GM23338 (cell line): ENCODE measurements around the gene DEFB123. TPM values are rescaled to one million over a fixed set of nuclear protein-coding genes. Genes with fewer than 3 reads are reported as not detected.
A peak's percentile ranks its signal among the peaks of the same experiment; 100 is the strongest.
"Not testable (repeated sequence)": the region's sequence is repeated elsewhere in the genome, so short reads cannot be mapped to it uniquely, and the experiment has no call there.

Experiments used
- ATAC-seq: fragments of 200-7000 bp; cut with Tn5 transposase; 3 replicates; pipeline ENCODE4 v1.9.1; 2020
- DNase-seq: peaks from one replicate; pipeline ENCODE4 v3.0.0-alpha.2; 2015; ENCODE audit warnings: low spot score
- H2AFZ ChIP-seq: fragments of 200-600 bp; sonication (generic); 2 replicates; pipeline ENCODE4 v1.8.0; 2016; ENCODE audit warnings: antibody characterized with exemption, mild to moderate bottlenecking, moderate library complexity
- H3F3A ChIP-seq: fragments of 200-600 bp; sonication (generic); replicated peaks from 2 replicates; pipeline ENCODE4 v1.8.0; 2017; ENCODE audit warnings: antibody characterized with exemption, mixed run types, low read depth
- H3K27ac ChIP-seq: fragments of 200-600 bp; sonication (generic); 2 replicates; pipeline ENCODE4 v1.6.1; 2016; ENCODE audit warnings: low read depth
- H3K27me3 ChIP-seq: fragments of 200-600 bp; sonication (generic); 2 replicates; pipeline ENCODE4 v1.8.0; 2016; ENCODE audit warnings: mild to moderate bottlenecking, mixed run types, moderate library complexity; ENCODE audit not compliant: insufficient read depth
- H3K36me3 ChIP-seq: fragments of 200-600 bp; sonication (generic); 2 replicates; pipeline ENCODE4 v1.8.0; 2016; ENCODE audit warnings: mild to moderate bottlenecking; ENCODE audit not compliant: insufficient read depth
- H3K4me1 ChIP-seq: fragments of 200-600 bp; sonication (generic); 2 replicates; pipeline ENCODE4 v1.8.0; 2016; ENCODE audit warnings: mild to moderate bottlenecking, moderate library complexity; ENCODE audit not compliant: insufficient read depth
- H3K4me2 ChIP-seq: fragments of 200-600 bp; sonication (generic); 2 replicates; pipeline ENCODE4 v1.7.1; 2017; ENCODE audit warnings: mixed run types
- H3K4me3 ChIP-seq: fragments of 200-600 bp; sonication (generic); 2 replicates; pipeline ENCODE4 v1.6.1; 2016; ENCODE audit warnings: mixed run types
- H3K79me2 ChIP-seq: fragments of 200-600 bp; sonication (generic); replicated peaks from 2 replicates; pipeline ENCODE4 v1.8.0; 2017; ENCODE audit warnings: mild to moderate bottlenecking; ENCODE audit not compliant: insufficient read depth
- H3K9me2 ChIP-seq: fragments of 200-600 bp; sonication (generic); 2 replicates; pipeline ENCODE4 v1.8.0; 2017; ENCODE audit not compliant: insufficient read depth
- H4K20me1 ChIP-seq: fragments of 200-600 bp; sonication (generic); replicated peaks from 2 replicates; pipeline ENCODE4 v1.8.0; 2017; ENCODE audit warnings: mild to moderate bottlenecking; ENCODE audit not compliant: insufficient read depth
- H3K27ac Mint-ChIP-seq: 2 replicates; pipeline ENCODE4 v1.8.0; 2020; ENCODE audit warnings: inconsistent platforms, mild to moderate bottlenecking, moderate library complexity, mixed read lengths
- H3K27me3 Mint-ChIP-seq: 3 replicates; pipeline ENCODE4 v1.8.0; 2022; ENCODE audit warnings: low read depth, mild to moderate bottlenecking, moderate library complexity, mixed read lengths, inconsistent platforms; ENCODE audit not compliant: insufficient read depth, poor library complexity
- H3K36me3 Mint-ChIP-seq: 3 replicates; pipeline ENCODE4 v1.8.0; 2021; ENCODE audit warnings: low read depth, mild to moderate bottlenecking, inconsistent platforms, moderate library complexity, mixed read lengths
- H3K4me1 Mint-ChIP-seq: 3 replicates; pipeline ENCODE4 v1.8.0; 2020; ENCODE audit warnings: mild to moderate bottlenecking, inconsistent platforms, mixed read lengths
- H3K4me3 Mint-ChIP-seq: 3 replicates; pipeline ENCODE4 v1.8.0; 2021; ENCODE audit warnings: moderate library complexity, mild to moderate bottlenecking, inconsistent platforms, mixed read lengths
- H3K9me3 Mint-ChIP-seq: 3 replicates; pipeline ENCODE4 v1.8.0; 2020; ENCODE audit warnings: moderate library complexity, mild to moderate bottlenecking, inconsistent platforms, mixed read lengths
- CREB1 ChIP-seq: fragments of 250-450 bp; sonication (Bioruptor Pico); IDR thresholded peaks from 2 replicates; pipeline ENCODE4 v1.5.0; 2020; ENCODE audit warnings: low read depth, mild to moderate bottlenecking, moderate library complexity
- ETS1 ChIP-seq: IDR thresholded peaks from 2 replicates; pipeline ENCODE4 v1.6.1; 2016; ENCODE audit warnings: antibody characterized with exemption
- JUNB ChIP-seq: IDR thresholded peaks from one replicate; pipeline ENCODE4 v1.6.1; 2016; ENCODE audit warnings: antibody characterized with exemption; ENCODE audit not compliant: unreplicated experiment
- NANOG ChIP-seq: IDR thresholded peaks from 2 replicates; pipeline ENCODE4 v1.6.1; 2016; ENCODE audit warnings: antibody characterized with exemption, borderline replicate concordance
- REST ChIP-seq: IDR thresholded peaks from one replicate; pipeline ENCODE4 v1.6.1; 2018; ENCODE audit warnings: antibody characterized with exemption; ENCODE audit not compliant: unreplicated experiment
- STAT1 ChIP-seq: IDR thresholded peaks from one replicate; pipeline ENCODE4 v1.6.1; 2016; ENCODE audit warnings: antibody characterized with exemption; ENCODE audit not compliant: unreplicated experiment
- ZNF114 ChIP-seq: fragments of 250-450 bp; sonication (Bioruptor Pico); IDR thresholded peaks from 2 replicates; pipeline ENCODE4 v1.5.0; 2020; ENCODE audit warnings: mild to moderate bottlenecking, moderate library complexity
- polyA plus RNA-seq: library from polyadenylated mRNA; unstranded; fragments of >200 nt; fragmentation: Nextera tagmentation; extraction: Ambion mirVana; gene quantifications from 2 replicates; pipeline ENCODE4 v1.2.1, GENCODE V29; 2016
- total RNA-seq: library from RNA; depleted of rRNA; stranded (reverse); fragments of >200 nt; shearing (Covaris generic); gene quantifications from 2 replicates; pipeline ENCODE4 v1.2.3, GENCODE V29; 2014

DEFB123 gene
- total and polyA plus RNA-seq, 2 experiments from 2014 or later = not detected

GRCh38 chr20:31425797-31426196 lies 14.6 kb upstream of the DEFB123 start:
- no peak for TF ChIP-seq STAT1
- Mint-ChIP-seq H3K4me3 (no peak overlapping the region), H3K9me3 (peaks cover 77% of the 10 kb centered on the region)

GRCh38 chr20:31426891-31427551 lies 13.4 kb upstream of the DEFB123 start:
- Mint-ChIP-seq H3K9me3 (peaks cover 76% of the 10 kb centered on the region), H3K36me3 (peaks cover 22% of the 10 kb centered on the region)
- H3K4me2 ChIP-seq, H3K4me3 ChIP-seq, H3K4me1 ChIP-seq, DNase-seq, H3K4me3 Mint-ChIP-seq, H3F3A ChIP-seq, H4K20me1 ChIP-seq, H3K27me3 Mint-ChIP-seq, H2AFZ ChIP-seq, H3K27me3 ChIP-seq, H3K4me1 Mint-ChIP-seq, H3K79me2 ChIP-seq, ATAC-seq, H3K9me2 ChIP-seq, H3K27ac Mint-ChIP-seq, H3K27ac ChIP-seq, H3K36me3 ChIP-seq: not testable (repeated sequence)

More at GRCh38 chr20:31425797-31426196, 14.6 kb upstream of the DEFB123 start:
- Histone ChIP-seq H3K4me2 (no peak overlapping the region), H3K79me2 (no peaks in the 10 kb centered on the region), H3K4me3 (no peak overlapping the region), H3K9me2 (no peaks in the 10 kb centered on the region), H3K36me3 (no peaks in the 10 kb centered on the region), H3F3A (no peaks in the 10 kb centered on the region), H3K27ac (no peak overlapping the region), H3K4me1 (no peaks in the 10 kb centered on the region), H3K27me3 (no peaks in the 10 kb centered on the region), H4K20me1 (no peaks in the 10 kb centered on the region), H2AFZ (no peak overlapping the region)
- ATAC-seq = no peak
- no peak for DNase-seq
- peaks cover 17% of the 10 kb centered on the region; the same call in 2 of the 3 replicates for H3K36me3 Mint-ChIP-seq
- no peaks in the 10 kb centered on the region for H3K4me1 Mint-ChIP-seq
- H3K27me3 Mint-ChIP-seq = peaks cover 5% of the 10 kb centered on the region
- no peak overlapping the region for H3K27ac Mint-ChIP-seq

GRCh38 chr20:31427576-31427975 lies 12.9 kb upstream of the DEFB123 start:
- not testable (repeated sequence) for H3K4me3 ChIP-seq, H3K4me3 Mint-ChIP-seq, H3K27me3 Mint-ChIP-seq, ATAC-seq, H3K27ac ChIP-seq, H3K4me1 Mint-ChIP-seq, H3K4me1 ChIP-seq, H2AFZ ChIP-seq, H3K27me3 ChIP-seq, H3K9me2 ChIP-seq, H3F3A ChIP-seq, H3K27ac Mint-ChIP-seq, H3K36me3 ChIP-seq, H3K4me2 ChIP-seq, DNase-seq, H3K79me2 ChIP-seq, H4K20me1 ChIP-seq
- Mint-ChIP-seq H3K36me3 (peaks cover 22% of the 10 kb centered on the region), H3K9me3 (peaks cover 77% of the 10 kb centered on the region)

- no peaks in the 10 kb centered on the region for H3K36me3 ChIP-seq
- H3K9me2 ChIP-seq = no peaks in the 10 kb centered on the region
- H3K4me2 ChIP-seq = no peak overlapping the region
- H3K4me3 ChIP-seq = no peak overlapping the region
- H3K79me2 ChIP-seq = no peaks in the 10 kb centered on the region
- H3K27me3 ChIP-seq = no peaks in the 10 kb centered on the region
- Mint-ChIP-seq H3K27ac (no peak overlapping the region), H3K4me3 (no peak overlapping the region), H3K4me1 (no peaks in the 10 kb centered on the region), H3K27me3 (peaks cover 5% of the 10 kb centered on the region), H3K9me3 (peaks cover 76% of the 10 kb centered on the region), H3K36me3 (peaks cover 19% of the 10 kb centered on the region)
- DNase-seq (peak; percentile 21), ATAC-seq (no peak)
- no peaks in the 10 kb centered on the region for H3F3A ChIP-seq
- no peak overlapping the region for H2AFZ ChIP-seq
- H3K4me1 ChIP-seq = no peaks in the 10 kb centered on the region
- H4K20me1 ChIP-seq = no peaks in the 10 kb centered on the region
- no peak overlapping the region for H3K27ac ChIP-seq
- no peak for TF ChIP-seq CREB1 (CRISPR knock-in tag)
- no peak for TF ChIP-seq JUNB
- no peak for TF ChIP-seq ZNF114 (CRISPR knock-in tag)
- TF ChIP-seq ETS1 = no peak
- TF ChIP-seq NANOG = no peak
- TF ChIP-seq REST = no peak
Observed at GRCh38 chr20:31430568-31431115, 9.8 kb upstream of the DEFB123 start.
